Measurements from ENCODE around the gene ALKBH3. TPM values are rescaled to one million over a fixed set of nuclear protein-coding genes. Genes with fewer than 3 reads are reported as not detected.

ALKBH3 gene
- total RNA-seq, 4 donors from 2014 or later = 27.5 to 44.1 (median 42.0) TPM

GRCh38 chr11:43953521-43953920 lies 72.9 kb downstream of the ALKBH3 start:
- no peaks in the 10 kb centered on the region for H3K27me3 ChIP-seq
- TF ChIP-seq POLR2A (IDR thresholded peaks at IDR 0.05) (no peak), CTCF (IDR thresholded peaks at IDR 0.05 in 4 of 5, conservative IDR thresholded peaks at IDR 0.05 in 1 of 5) (no peak)
- no peaks in the 10 kb centered on the region for H3K36me3 ChIP-seq
- no peaks in the 10 kb centered on the region for H3K9me3 ChIP-seq
- DNase-seq (no peak), ATAC-seq (no peak)
- no peak overlapping the region for H3K27ac ChIP-seq
- H3K4me3 ChIP-seq = no peak overlapping the region
- no peaks in the 10 kb centered on the region for H3K4me1 ChIP-seq
- in situ Hi-C loops (cut with MboI; ENCODE audit: low sequenced_read_pairs in 4 of 4) (loop anchor here in 1 of 4 donors (25.0 kb wide), 1 partner anchor 109 kb away; the partner anchor contains the start of gene ACCS), intact Hi-C loops (cut with DNase I; ENCODE audit: low total_unique reads) (no loop called here)

GRCh38 chr11:43954241-43954640 lies 73.6 kb downstream of the ALKBH3 start:
- H3K9me3 ChIP-seq = no peaks in the 10 kb centered on the region

GRCh38 chr11:43955381-43956118 lies 74.9 kb downstream of the ALKBH3 start:
- TF ChIP-seq CTCF (IDR thresholded peaks at IDR 0.05 in 4 of 5, conservative IDR thresholded peaks at IDR 0.05 in 1 of 5) = no peak
- no peak for TF ChIP-seq POLR2A (IDR thresholded peaks at IDR 0.05)
- Histone ChIP-seq H3K4me1 (no peaks in the 10 kb centered on the region), H3K27ac (no peak overlapping the region), H3K36me3 (no peaks in the 10 kb centered on the region), H3K4me3 (no peak overlapping the region), H3K27me3 (no peaks in the 10 kb centered on the region), H3K9me3 (no peaks in the 10 kb centered on the region)
- ATAC-seq (no peak), DNase-seq (no peak)
- intact Hi-C loops (cut with DNase I; ENCODE audit: low total_unique reads) = no loop called here
- in situ Hi-C loops (cut with MboI; ENCODE audit: low sequenced_read_pairs in 4 of 4) = loop anchor here in 1 of 4 donors (25.0 kb wide), 1 partner anchor 107 kb away; the partner anchor contains the start of gene ACCS

More at GRCh38 chr11:43954241-43954640, 73.6 kb downstream of the ALKBH3 start:
- in situ Hi-C loops (cut with MboI; ENCODE audit: low sequenced_read_pairs in 4 of 4) = loop anchor here in 1 of 4 donors (25.0 kb wide), 1 partner anchor 108 kb away; the partner anchor contains the start of gene ACCS
- H3K27me3 ChIP-seq = no peaks in the 10 kb centered on the region
- no peaks in the 10 kb centered on the region for H3K36me3 ChIP-seq
- H3K4me3 ChIP-seq = no peak overlapping the region
- intact Hi-C loops (cut with DNase I; ENCODE audit: low total_unique reads) = no loop called here
- H3K27ac ChIP-seq = no peak overlapping the region
- no peak for TF ChIP-seq CTCF (IDR thresholded peaks at IDR 0.05 in 4 of 5, conservative IDR thresholded peaks at IDR 0.05 in 1 of 5)
- no peak for TF ChIP-seq POLR2A (IDR thresholded peaks at IDR 0.05)
- ATAC-seq = no peak
- no peak for DNase-seq
- no peaks in the 10 kb centered on the region for H3K4me1 ChIP-seq

GRCh38 chr11:43957571-43957970 lies 76.9 kb downstream of the ALKBH3 start:
- no peak for ATAC-seq
- no peak for DNase-seq
- H3K9me3 ChIP-seq = no peaks in the 10 kb centered on the region

More at GRCh38 chr11:43957571-43957970, 76.9 kb downstream of the ALKBH3 start:
- no peaks in the 10 kb centered on the region for H3K4me1 ChIP-seq
- no peaks in the 10 kb centered on the region for H3K36me3 ChIP-seq
- in situ Hi-C loops (cut with MboI; ENCODE audit: low sequenced_read_pairs in 4 of 4) (loop anchor here in 1 of 4 donors (25.0 kb wide), 1 partner anchor 105 kb away; the partner anchor contains the start of gene ACCS), intact Hi-C loops (cut with DNase I; ENCODE audit: low total_unique reads) (no loop called here)
- no peak overlapping the region for H3K27ac ChIP-seq
- H3K27me3 ChIP-seq = no peaks in the 10 kb centered on the region
- TF ChIP-seq POLR2A (IDR thresholded peaks at IDR 0.05) (no peak), CTCF (IDR thresholded peaks at IDR 0.05 in 4 of 5, conservative IDR thresholded peaks at IDR 0.05 in 1 of 5) (no peak)
- H3K4me3 ChIP-seq = no peak overlapping the region

Data from gastrocnemius medialis (tissue), 4 donors.